Measurements from ENCODE around the gene SPRING1. TPM values are rescaled to one million over a fixed set of nuclear protein-coding genes. Genes with fewer than 3 reads are reported as not detected.

Gene SPRING1
- total RNA-seq, 1 donor from 2014 or later = 77.0 TPM

DNA sequence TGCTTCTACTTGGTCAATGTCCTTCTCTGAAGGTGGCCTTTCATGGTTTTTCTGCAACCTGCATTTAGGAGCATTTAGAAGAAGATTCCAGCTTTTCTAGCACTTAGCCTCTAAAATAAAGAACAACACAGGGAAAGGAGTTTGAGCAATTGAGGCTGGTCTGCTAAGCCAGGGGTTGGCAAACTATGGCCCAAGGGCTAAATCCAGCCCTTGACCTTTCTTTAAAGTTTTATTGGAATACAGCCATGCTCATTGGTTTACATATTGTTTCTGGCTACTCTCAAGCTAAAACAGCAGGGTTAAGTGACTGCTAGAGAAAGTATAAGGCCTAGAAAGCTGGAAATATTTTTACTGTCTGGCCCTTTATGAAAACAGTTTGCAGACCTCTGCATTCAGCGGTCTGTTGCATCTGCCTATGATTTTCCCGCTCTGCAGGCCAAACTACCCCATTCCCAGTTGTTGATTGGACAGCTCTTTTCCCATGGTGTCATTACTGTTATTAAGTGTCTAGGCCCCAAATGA is 39.3 kb downstream of the SPRING1 start:
- no peaks in the 10 kb centered on the region for H3K36me3 ChIP-seq (ENCODE audit: control insufficient read depth, insufficient read depth, low read length)
- no peak overlapping the region for H3K4me3 ChIP-seq (ENCODE audit: low read depth, low read length)
- H3K27me3 ChIP-seq (ENCODE audit: control insufficient read depth, insufficient read depth, low read length) = peaks cover 34% of the 10 kb centered on the region
- TF ChIP-seq, protein P1, sequence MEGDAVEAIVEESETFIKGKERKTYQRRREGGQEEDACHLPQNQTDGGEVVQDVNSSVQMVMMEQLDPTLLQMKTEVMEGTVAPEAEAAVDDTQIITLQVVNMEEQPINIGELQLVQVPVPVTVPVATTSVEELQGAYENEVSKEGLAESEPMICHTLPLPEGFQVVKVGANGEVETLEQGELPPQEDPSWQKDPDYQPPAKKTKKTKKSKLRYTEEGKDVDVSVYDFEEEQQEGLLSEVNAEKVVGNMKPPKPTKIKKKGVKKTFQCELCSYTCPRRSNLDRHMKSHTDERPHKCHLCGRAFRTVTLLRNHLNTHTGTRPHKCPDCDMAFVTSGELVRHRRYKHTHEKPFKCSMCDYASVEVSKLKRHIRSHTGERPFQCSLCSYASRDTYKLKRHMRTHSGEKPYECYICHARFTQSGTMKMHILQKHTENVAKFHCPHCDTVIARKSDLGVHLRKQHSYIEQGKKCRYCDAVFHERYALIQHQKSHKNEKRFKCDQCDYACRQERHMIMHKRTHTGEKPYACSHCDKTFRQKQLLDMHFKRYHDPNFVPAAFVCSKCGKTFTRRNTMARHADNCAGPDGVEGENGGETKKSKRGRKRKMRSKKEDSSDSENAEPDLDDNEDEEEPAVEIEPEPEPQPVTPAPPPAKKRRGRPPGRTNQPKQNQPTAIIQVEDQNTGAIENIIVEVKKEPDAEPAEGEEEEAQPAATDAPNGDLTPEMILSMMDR (IDR thresholded peaks at IDR 0.05; ENCODE audit: insufficient read depth, low read length, poor library complexity, severe bottlenecking) = no peak
- DNase-seq (ENCODE audit: low read depth) = no peak

DNA sequence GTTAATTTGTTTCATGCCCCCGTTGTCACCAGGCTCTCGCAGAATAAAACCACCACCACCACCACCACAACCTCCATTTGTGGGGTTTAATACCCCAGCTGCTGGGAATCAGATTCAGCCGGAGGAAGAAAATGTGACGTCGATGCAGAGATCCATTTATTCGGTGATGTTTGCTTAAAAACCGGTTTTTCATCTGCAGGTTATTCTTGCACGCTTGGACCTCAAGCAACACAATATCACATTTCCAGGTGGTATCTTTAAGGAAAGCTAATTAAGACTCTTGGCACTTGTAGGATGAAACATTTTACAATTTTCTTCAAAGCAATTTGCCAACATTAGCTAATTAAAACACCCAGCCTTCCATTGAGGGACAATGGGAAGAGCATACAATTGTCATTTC is 39.8 kb downstream of the SPRING1 start:
- no peak for DNase-seq (ENCODE audit: low read depth)
- Histone ChIP-seq H3K27me3 (ENCODE audit: control insufficient read depth, insufficient read depth, low read length) (peaks cover 39% of the 10 kb centered on the region), H3K4me3 (ENCODE audit: low read depth, low read length) (no peak overlapping the region), H3K36me3 (ENCODE audit: control insufficient read depth, insufficient read depth, low read length) (no peaks in the 10 kb centered on the region)
- TF ChIP-seq, protein P1 (IDR thresholded peaks at IDR 0.05; ENCODE audit: insufficient read depth, low read length, poor library complexity, severe bottlenecking) = no peak

DNA sequence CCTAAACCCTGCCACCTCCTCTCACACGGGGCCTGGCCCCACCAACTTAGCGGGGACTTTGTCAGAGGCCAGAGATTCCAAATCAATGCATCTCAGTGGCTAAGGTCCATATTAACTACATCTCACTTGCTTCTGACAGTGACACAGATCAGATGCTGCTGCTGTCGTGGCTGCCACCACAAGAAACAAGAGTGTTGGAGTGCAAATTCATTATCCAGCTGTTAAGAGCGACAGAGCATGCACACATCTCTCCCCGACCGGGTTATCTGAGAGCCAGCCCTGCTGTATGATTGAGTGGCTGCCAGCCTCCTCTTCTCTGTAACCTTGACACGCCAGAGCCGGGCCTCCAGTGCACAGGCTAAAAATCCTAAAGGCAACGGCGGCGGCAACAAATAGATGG is 40.2 kb downstream of the SPRING1 start:
- no peak overlapping the region for H3K4me3 ChIP-seq (ENCODE audit: low read depth, low read length)
- H3K27me3 ChIP-seq (ENCODE audit: control insufficient read depth, insufficient read depth, low read length) = peaks cover 42% of the 10 kb centered on the region
- TF ChIP-seq, protein P1 (IDR thresholded peaks at IDR 0.05; ENCODE audit: insufficient read depth, low read length, poor library complexity, severe bottlenecking) = no peak
- DNase-seq (ENCODE audit: low read depth) = no peak
- no peaks in the 10 kb centered on the region for H3K36me3 ChIP-seq (ENCODE audit: control insufficient read depth, insufficient read depth, low read length)

DNA sequence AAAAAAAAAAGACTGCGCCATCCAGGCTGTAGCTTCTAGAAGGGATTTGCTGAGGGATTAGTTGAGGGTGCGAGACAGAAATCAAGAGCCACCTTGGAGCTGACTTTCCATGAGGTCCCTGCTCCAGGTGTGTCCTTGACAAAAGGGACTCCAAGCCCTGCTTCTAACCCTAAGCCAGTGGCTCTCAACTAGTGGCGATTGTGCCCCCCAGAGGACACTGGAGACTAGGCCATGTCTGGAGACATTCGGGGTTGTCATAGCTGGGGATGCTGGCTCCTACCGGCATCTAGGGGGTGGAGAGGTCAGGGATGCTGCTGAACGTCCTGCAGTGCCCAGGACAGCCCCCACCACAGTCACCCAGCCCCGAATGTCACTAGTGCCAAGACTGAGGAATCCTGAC is 40.6 kb downstream of the SPRING1 start:
- TF ChIP-seq, protein P1 (IDR thresholded peaks at IDR 0.05; ENCODE audit: insufficient read depth, low read length, poor library complexity, severe bottlenecking) = peak; percentile 43
- no peaks in the 10 kb centered on the region for H3K36me3 ChIP-seq (ENCODE audit: control insufficient read depth, insufficient read depth, low read length)
- DNase-seq (ENCODE audit: low read depth) = no peak
- H3K27me3 ChIP-seq (ENCODE audit: control insufficient read depth, insufficient read depth, low read length) = peaks cover 46% of the 10 kb centered on the region
- no peak overlapping the region for H3K4me3 ChIP-seq (ENCODE audit: low read depth, low read length)

DNA sequence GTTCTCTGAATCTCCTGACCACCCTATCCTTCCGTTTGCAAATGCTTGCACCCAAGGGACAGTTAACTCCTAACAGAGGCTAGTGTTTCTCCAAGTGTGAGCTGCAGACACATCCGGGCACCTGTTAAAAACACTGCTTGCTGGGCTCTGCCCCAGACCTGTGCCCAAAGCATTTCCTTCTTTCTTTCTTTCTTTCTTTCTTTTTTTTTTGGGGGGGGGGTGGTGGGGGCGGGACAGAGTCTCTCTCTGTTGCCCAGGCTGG is 42.5 kb downstream of the SPRING1 start:
- Histone ChIP-seq H3K4me3 (ENCODE audit: low read depth, low read length) (no peak overlapping the region), H3K36me3 (ENCODE audit: control insufficient read depth, insufficient read depth, low read length) (no peaks in the 10 kb centered on the region), H3K27me3 (ENCODE audit: control insufficient read depth, insufficient read depth, low read length) (peaks cover 49% of the 10 kb centered on the region)
- TF ChIP-seq, protein P1 (IDR thresholded peaks at IDR 0.05; ENCODE audit: insufficient read depth, low read length, poor library complexity, severe bottlenecking) = no peak
- no peak for DNase-seq (ENCODE audit: low read depth)

DNA sequence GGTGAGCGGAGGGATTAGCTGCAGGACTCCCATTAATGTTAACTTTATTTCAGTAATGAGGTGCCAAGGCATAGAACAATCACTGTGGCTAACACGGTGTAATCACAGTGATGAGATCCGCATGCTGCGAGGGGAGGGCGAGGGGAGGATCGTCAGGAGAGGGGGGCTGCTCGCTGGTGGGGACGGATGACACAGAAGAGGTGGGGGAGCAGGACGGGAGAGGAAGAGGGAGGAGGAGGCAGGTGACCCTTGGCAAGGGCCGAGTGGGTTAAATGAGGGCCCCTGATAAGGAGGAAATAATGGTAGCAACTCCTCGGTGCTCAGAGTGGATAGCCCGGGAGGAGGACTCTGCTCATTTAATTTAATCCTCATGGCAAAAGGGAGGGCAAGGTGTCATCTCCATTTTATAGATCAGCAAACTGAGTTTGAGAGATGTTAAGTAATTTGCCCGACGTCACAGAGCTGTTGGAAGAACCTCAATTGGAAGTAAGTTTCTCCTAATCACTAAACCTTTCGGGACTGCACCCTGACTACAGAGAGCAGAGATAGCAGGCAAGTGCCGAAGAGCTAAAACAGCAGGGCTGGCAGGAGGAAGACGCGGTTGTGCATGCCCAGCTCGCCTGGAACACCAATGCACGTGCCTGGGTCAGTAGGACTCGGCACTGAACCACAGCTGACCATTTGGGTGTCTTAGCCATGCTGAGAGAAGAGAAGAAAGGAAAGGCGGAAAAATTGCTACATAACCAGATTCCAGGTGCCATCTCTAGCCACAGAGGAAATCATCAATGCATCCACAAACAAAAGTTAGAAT is 43.0 kb downstream of the SPRING1 start:
- Histone ChIP-seq H3K27me3 (ENCODE audit: control insufficient read depth, insufficient read depth, low read length) (peaks cover 53% of the 10 kb centered on the region), H3K36me3 (ENCODE audit: control insufficient read depth, insufficient read depth, low read length) (no peaks in the 10 kb centered on the region), H3K4me3 (ENCODE audit: low read depth, low read length) (no peak overlapping the region)
- TF ChIP-seq, protein P1 (IDR thresholded peaks at IDR 0.05; ENCODE audit: insufficient read depth, low read length, poor library complexity, severe bottlenecking) = no peak
- no peak for DNase-seq (ENCODE audit: low read depth)

Measured in kidney epithelial cell (primary cell).